Stimulated activated CD4-positive, alpha-beta T cell treated with anti-CD3 and anti-CD28 coated beads, Interleukin-2, amount 100 ng/mL, for 24 hours (primary cell): ENCODE results near the gene INSRR.
A peak's percentile ranks its signal among the peaks of the same experiment; 100 is the strongest.

ENCODE experiments used
- DNase-seq, 2 donors: peaks; one replicate each; pipeline ENCODE4 v3.0.0-alpha.2; 2020

INSRR gene

DNA sequence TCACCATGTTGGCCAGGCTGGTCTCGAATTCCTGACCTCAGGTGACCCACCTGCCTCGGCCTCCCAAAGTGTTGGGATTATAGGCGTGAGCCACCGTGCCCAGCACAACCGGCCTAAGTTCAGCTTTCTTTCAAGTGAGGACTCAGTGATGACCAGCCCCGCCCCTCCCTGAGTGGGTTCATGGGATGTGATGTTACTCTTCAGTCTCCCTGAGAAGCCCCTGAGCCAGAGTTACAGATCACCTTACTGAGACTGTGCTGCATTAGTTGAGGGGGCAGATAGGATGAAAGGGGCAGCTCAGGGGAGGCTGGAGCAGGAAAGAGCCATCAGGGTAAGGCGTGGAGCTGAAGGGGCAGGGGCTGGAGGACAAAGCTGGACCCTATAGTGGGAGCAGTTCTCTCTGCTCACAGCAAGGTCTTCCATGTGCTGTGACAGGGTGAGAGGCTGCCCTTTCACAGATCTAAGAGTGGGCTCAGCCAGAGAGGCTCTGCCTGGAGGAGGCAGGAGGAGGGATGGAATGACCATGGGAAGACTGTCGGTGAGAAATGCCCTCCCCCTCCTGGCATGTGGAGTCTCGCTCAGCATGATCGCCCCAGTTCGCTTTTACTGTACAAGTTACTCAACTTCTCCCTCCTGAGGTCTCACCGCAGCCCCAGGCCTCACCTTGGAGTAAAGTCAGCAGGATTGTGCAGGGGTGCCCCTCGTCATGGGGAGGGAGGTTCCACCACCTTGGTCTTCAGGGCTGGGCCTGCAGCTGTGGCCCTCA lies 55.6 kb downstream of the INSRR start:
- DNase-seq, result peak in 1 of 2 donors; percentile 29

DNA sequence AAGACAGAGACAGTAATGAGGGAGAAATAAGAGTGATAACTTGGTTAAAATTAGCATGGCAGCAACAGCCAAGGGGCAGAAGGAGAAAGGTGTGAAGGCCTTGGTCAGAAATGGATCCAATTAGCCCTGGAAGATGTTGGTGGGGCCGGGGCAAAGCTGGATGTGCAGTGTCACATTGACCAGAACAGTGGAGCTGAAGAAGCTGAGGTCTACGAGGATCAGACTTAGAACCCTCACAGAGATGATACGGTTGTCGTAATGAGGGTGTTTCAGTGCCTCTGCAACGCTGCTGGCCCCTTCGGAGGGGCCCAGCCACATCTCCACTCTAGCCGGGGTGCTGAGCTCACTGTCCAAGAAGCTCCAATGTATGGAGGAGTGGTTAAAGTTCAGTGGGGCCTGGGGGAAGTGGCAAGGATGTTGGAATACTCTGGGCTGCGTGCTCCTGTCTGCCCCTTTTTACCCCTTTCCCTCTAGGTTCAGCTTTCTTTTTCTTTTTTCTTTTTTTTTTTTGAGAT lies 56.4 kb downstream of the INSRR start:
- DNase-seq, result no peak

DNA sequence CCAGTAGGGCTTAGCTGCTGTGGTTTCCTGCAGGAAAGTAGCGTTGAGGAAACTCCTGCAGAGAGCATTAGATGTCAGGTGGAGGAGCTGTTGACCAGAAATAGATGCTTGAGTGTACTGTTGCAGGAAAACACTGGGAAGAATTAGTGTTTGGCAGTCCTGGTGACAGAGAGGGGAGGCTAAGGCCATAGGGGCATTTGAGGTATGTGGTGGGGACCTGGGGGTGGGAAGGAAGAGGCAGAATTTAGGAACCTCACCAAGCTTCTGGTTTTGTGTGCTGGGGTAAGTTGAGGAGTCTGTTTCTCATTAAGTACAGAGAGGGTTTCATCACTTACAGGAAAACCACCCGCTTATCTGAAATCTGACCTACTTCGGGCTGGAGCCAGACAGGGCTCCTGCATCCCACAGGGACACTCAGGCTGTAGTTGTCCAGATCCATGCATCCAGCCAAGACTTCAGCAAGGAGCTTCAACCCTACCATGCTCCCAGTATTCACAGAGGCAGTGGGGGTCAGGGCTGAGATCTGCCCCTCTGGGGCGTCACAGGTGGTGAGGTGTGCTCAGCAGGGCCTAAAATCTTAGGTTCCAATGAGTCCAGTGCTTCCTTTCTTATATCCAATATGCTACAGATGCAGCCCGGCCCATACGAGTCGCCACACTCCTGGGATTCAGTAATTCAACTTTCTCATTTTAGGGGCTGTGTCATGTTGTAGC lies 57.4 kb downstream of the INSRR start:
- DNase-seq, result no peak

DNA sequence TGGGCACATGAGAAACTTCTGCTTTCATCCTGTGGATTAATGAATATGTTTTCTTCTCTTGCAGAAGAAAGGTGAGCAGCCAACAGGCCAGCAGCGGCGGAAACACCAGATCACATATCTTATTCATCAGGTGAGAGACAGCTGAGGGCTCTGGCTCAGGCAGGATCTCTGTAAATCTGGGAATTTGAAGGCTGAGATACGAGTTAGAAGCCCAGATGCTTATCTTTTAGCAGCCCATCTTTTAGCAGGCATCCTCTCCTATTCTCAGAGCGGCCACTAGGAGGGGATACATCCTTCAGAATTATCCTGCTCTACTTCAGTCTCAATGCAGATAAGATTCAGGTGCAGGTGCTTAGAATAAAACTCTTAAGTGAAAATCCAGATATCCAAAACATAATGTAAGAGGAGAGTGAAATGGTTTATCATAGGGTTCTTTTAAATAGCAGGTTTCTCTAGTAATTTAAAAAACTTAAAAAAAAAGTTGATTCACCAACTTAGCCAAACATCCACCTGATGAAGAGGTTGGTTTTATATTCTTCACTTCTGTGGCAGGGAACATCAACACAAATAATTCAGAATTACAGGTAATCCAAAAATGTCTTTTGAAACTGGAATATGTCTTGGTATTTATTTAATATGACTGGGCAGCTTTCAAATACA lies 61.6 kb downstream of the INSRR start:
- peak; percentile 56 to 57 for DNase-seq

DNA sequence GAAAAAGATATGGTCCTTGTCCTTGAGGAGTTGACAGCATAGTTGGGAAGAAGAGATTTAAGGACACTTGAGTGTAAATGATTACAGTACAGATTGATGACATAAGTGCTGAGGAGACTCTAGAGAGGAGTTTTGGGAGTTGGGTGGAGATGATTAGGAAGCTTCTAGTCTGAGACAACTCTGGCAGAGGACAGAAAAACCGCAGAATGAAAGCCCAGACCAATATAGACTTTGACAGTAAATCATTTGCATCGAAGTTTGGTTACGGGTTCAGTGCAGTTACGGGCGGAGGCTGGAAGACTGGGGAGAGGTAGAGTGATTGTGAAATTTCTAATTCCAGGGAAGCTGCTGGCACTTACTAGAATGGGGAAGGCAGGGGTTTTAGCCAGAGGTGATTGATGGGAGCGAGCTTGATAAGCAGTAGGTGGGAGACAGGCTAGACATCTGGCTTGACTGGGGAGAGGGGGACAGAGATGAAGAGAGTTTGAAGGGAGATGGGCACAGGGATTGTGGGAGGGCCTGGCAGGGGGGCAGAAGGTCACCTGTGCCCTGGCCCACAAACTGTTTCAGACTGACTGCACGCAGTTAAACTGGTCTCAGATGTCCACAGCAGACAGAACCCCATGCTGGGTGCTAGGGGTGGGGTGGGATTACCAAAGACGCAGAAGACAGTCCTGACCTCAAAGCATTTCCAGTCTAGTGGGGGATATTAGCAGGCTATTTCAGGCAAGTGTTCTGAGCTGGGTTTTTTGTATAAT lies 62.4 kb downstream of the INSRR start:
- DNase-seq, result no peak

DNA sequence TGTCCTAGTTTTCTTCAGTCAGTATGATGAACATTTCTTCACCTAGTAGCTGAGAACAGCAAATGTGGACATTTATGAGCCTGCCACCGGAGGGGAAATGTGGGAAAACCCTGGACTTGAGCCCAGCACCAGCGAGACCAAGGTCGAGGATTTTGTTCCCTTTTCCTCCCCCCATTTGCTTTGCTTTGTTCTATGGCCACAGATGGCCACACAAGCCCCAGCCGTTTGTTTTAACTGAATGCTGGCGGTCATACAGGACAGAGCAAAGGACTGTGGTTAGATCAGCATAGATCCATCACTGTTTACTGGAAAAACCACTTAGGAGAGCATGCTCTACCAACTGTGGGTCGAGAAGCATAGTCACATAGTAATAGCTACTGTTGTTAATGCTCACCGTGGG lies 63.1 kb downstream of the INSRR start:
- DNase-seq, result no peak

DNA sequence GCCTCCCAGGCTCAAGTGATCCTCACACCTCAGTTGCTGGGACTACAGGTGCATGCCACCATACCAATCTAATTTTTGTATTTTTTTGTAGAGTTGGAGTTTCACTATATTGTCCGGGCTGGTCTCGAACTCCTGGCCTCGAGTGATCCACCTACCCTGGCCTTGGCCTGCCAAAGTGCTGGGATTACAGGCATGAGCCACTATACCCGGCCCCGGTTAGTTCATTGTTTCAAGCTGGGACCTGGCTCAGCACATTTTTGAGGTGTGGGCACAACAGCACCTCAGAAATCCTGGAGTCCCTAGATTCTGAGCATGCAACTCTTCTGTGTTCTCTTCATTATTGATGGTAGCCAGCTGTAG lies 63.6 kb downstream of the INSRR start:
- DNase-seq, result no peak

DNA sequence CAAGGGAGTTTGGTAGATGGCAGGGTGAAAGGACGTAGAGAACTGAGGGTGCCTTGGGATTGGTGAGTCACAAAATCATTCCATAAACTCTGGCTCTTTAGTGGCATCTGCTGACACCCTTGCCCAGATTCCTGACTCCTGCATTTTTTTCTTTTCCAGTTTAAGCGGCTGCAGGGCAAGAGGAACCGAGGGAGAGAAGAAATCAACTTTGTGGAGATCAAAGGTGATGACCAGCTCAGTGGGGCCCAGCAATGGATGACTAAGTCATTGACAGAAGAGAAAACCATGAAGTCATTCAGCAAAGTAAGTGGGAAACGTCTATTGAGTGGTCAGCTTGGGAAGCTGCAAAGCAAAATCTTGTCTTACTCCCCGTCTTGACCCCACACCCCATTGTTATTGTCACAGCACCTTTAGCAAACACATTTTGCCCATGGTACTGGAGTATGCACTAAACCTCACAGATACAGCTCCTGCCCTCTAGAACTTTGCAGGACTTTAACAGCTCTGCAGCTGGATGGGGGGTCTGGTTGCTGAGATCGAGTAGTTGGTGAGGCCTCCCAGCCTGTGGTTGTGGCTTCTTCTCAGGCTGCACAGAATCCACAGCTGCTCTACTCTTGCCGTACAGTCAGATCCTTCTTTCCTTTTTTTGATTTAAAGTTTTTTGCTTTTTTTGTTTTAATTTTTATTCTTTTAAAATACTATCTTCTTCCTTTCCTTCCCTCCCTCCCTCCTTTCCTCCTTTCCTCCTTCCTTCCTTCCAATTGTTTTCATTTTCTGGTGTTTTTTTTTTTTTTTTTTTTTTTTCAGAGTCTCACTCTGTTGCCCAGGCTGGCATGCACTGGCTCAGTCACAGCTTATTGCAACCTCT lies 64.2 kb downstream of the INSRR start:
- no peak for DNase-seq
